CD14-positive monocyte (primary cell): ENCODE data around the gene LRRC49. TPM values are rescaled to one million over a fixed set of nuclear protein-coding genes. Genes with fewer than 3 reads are reported as not detected.
"Not testable (repeated sequence)": the region's sequence is repeated elsewhere in the genome, so short reads cannot be mapped to it uniquely, and the experiment has no call there.

Experiments
- DNase-seq, 3 donors: peaks; one replicate each; pipeline ENCODE4 v3.0.0-alpha.2; 2011 to 2022
- H2AFZ ChIP-seq: 2 replicates; pipeline ENCODE4 v1.6.0; 2012; ENCODE audit warnings: mild to moderate bottlenecking, low read depth, low read length, inconsistent platforms; ENCODE audit not compliant: insufficient read depth, poor library complexity, severe bottlenecking
- H3K27ac ChIP-seq, 2 donors: 1 replicate in 1 of 2; 2 replicates in 1 of 2; pipeline ENCODE4 v1.5.1; 2012 to 2013; ENCODE audit warnings: low read length in 2 of 2, control low read depth in 1 of 2, inconsistent platforms in 1 of 2, low read depth in 1 of 2, mild to moderate bottlenecking in 1 of 2
- H3K27me3 ChIP-seq, 2 donors: one replicate each; pipeline versions ENCODE4 v1.6.0 to v1.6.1; 2011 to 2013; ENCODE audit warnings: low read length in 2 of 2; ENCODE audit not compliant: control insufficient read depth in 2 of 2, insufficient read depth in 2 of 2
- H3K36me3 ChIP-seq, 2 donors: replicated peaks in 1 of 2; 1 replicate in 1 of 2; 2 replicates in 1 of 2; pipeline versions ENCODE4 v1.5.1 to v1.6.1; 2012 to 2013; ENCODE audit warnings: low read length in 2 of 2, control low read depth in 1 of 2, inconsistent platforms in 1 of 2, mild to moderate bottlenecking in 1 of 2; ENCODE audit not compliant: insufficient read depth in 2 of 2, control insufficient read depth in 1 of 2
- H3K4me1 ChIP-seq, 2 donors: 1 replicate in 1 of 2; 2 replicates in 1 of 2; pipeline versions ENCODE4 v1.5.1 to v1.6.1; 2012 to 2013; ENCODE audit warnings: low read length in 2 of 2, control low read depth in 1 of 2, inconsistent platforms in 1 of 2, mild to moderate bottlenecking in 1 of 2, moderate library complexity in 1 of 2; ENCODE audit not compliant: insufficient read depth in 2 of 2, control insufficient read depth in 1 of 2
- H3K4me2 ChIP-seq: replicated peaks from 2 replicates; pipeline ENCODE3; 2012; ENCODE audit warnings: low read length, moderate library complexity, mild to moderate bottlenecking; ENCODE audit not compliant: poor library complexity, severe bottlenecking; ENCODE audit errors: extremely low read depth
- H3K4me3 ChIP-seq, 3 experiments: fragments of 200-600 bp in 1 of 3; sonication (generic) in 1 of 3; replicated peaks in 1 of 3; 1 replicate in 2 of 3; 2 replicates in 1 of 3; pipeline ENCODE4 v1.5.1; 2011 to 2013; ENCODE audit warnings: low read length in 3 of 3, mild to moderate bottlenecking in 3 of 3, control low read depth in 2 of 3, low read depth in 2 of 3, inconsistent platforms in 1 of 3, moderate library complexity in 1 of 3
- H3K79me2 ChIP-seq: 2 replicates; pipeline ENCODE4 v1.6.0; 2012; ENCODE audit warnings: mild to moderate bottlenecking, control low read depth, inconsistent platforms, low read length, moderate library complexity; ENCODE audit not compliant: insufficient read depth
- H3K9ac ChIP-seq: 2 replicates; pipeline ENCODE4 v1.6.0; 2017; ENCODE audit warnings: low read length, mild to moderate bottlenecking; ENCODE audit not compliant: insufficient read depth, poor library complexity, severe bottlenecking
- H3K9me3 ChIP-seq, 2 donors: replicated peaks in 1 of 2; 1 replicate in 1 of 2; 2 replicates in 1 of 2; pipeline versions ENCODE4 v1.5.1 to v1.6.1; 2012 to 2013; ENCODE audit warnings: low read length in 2 of 2, control low read depth in 1 of 2; ENCODE audit not compliant: control insufficient read depth in 1 of 2, insufficient read depth in 1 of 2
- H4K20me1 ChIP-seq: 2 replicates; pipeline ENCODE4 v1.6.0; 2012; ENCODE audit warnings: mild to moderate bottlenecking, low read length, control low read depth, moderate library complexity; ENCODE audit not compliant: insufficient read depth
- H3K27ac Mint-ChIP-seq, 7 donors: one replicate each; pipeline ENCODE4 v1.8.0; 2020; ENCODE audit warnings: mild to moderate bottlenecking in 7 of 7, mixed read lengths in 7 of 7, moderate library complexity in 6 of 7, inconsistent platforms in 2 of 7
- H3K27me3 Mint-ChIP-seq, 3 donors: one replicate each; pipeline ENCODE4 v1.8.0; 2021 to 2022; ENCODE audit warnings: low read depth in 3 of 3, mild to moderate bottlenecking in 3 of 3, mixed read lengths in 3 of 3, moderate library complexity in 3 of 3, inconsistent platforms in 1 of 3
- H3K36me3 Mint-ChIP-seq, 2 donors: one replicate each; pipeline ENCODE4 v1.8.0; 2020; ENCODE audit warnings: mixed read lengths in 2 of 2, inconsistent platforms in 1 of 2, mild to moderate bottlenecking in 1 of 2
- H3K4me1 Mint-ChIP-seq: one replicate; pipeline ENCODE4 v1.8.0; 2020; ENCODE audit warnings: mild to moderate bottlenecking, mixed read lengths
- H3K4me3 Mint-ChIP-seq, 2 donors: one replicate each; pipeline ENCODE4 v1.8.0; 2020; ENCODE audit warnings: mild to moderate bottlenecking in 2 of 2, mixed read lengths in 2 of 2, moderate library complexity in 1 of 2
- H3K9me3 Mint-ChIP-seq, 7 donors: one replicate each; pipeline ENCODE4 v1.8.0; 2020 to 2022; ENCODE audit warnings: mixed read lengths in 7 of 7, mild to moderate bottlenecking in 6 of 7, moderate library complexity in 6 of 7, inconsistent platforms in 2 of 7
- WGBS: methylation state at CpG from one replicate; pipeline ENCODE4 v1.1.5; 2013; ENCODE audit warnings: missing lambda C conversion rate; ENCODE audit not compliant: insufficient coverage; 5-methylcytosine and 5-hydroxymethylcytosine counted together
- intact Hi-C, 2 donors: fragments of 100-400 bp; cut with micrococcal nuclease; formaldehyde crosslinking; loops; one replicate each; pipeline versions ENCODE4 v1.15.0 to v1.15.1; 2023
- polyA plus RNA-seq, 3 donors: library from polyadenylated mRNA; depleted of rRNA in 1 of 3; unstranded in 2 of 3; stranded (reverse) in 1 of 3; fragments of 300-500 nt in 2 of 3; fragments of >200 nt in 1 of 3; fragmentation: Illumina TruSeq in 2 of 3; gene quantifications; 1 replicate in 2 of 3; 2 replicates in 1 of 3; pipeline ENCODE4 v1.2.3, GENCODE V29; 2012 to 2021
- TF ChIP-seq, protein P1 (sequence below): fragments of 200-600 bp; IDR thresholded peaks from one replicate; pipeline ENCODE4 v1.8.0; 2022; ENCODE audit warnings: antibody characterized with exemption, mild to moderate bottlenecking

The LRRC49 gene
- polyA plus RNA-seq, 3 donors: 0.08 to 0.51 (median 0.24) TPM

DNA sequence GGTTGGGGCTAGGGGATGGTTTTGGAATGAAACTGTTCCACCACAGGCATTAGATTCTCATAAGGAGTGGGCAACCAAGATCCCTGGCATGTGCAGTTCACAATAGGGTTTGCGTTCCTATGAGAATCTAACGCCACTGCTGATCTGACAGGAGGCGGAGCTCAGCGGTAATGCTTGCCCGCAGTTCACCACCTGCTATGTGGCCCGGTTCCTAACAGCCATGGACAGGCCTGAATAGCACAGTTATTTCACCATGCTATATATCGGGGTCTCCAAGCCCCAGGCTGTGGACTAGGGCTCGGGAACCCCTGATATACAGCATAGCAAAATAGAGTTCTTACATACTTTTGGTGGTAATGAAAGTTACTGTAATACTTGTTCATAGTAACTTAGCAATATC lies 122.7 kb downstream of the LRRC49 start:
- H3K9me3 ChIP-seq: no peaks in the 10 kb centered on the region
- H3K4me1 ChIP-seq: no peaks in the 10 kb centered on the region
- Mint-ChIP-seq H3K27ac (no peak overlapping the region), H3K9me3 (peaks cover 0 to 4% (median 2%) of the 10 kb centered on the region in 7 donors), H3K36me3 (no peaks in the 10 kb centered on the region), H3K4me1 (no peaks in the 10 kb centered on the region), H3K4me3 (no peak overlapping the region), H3K27me3 (peaks cover 0 to 2% (median 0%) of the 10 kb centered on the region in 3 donors)
- TF ChIP-seq, protein P1, sequence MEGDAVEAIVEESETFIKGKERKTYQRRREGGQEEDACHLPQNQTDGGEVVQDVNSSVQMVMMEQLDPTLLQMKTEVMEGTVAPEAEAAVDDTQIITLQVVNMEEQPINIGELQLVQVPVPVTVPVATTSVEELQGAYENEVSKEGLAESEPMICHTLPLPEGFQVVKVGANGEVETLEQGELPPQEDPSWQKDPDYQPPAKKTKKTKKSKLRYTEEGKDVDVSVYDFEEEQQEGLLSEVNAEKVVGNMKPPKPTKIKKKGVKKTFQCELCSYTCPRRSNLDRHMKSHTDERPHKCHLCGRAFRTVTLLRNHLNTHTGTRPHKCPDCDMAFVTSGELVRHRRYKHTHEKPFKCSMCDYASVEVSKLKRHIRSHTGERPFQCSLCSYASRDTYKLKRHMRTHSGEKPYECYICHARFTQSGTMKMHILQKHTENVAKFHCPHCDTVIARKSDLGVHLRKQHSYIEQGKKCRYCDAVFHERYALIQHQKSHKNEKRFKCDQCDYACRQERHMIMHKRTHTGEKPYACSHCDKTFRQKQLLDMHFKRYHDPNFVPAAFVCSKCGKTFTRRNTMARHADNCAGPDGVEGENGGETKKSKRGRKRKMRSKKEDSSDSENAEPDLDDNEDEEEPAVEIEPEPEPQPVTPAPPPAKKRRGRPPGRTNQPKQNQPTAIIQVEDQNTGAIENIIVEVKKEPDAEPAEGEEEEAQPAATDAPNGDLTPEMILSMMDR: no peak
- H3K4me3 ChIP-seq: no peak overlapping the region
- H3K79me2 ChIP-seq: no peaks in the 10 kb centered on the region
- no peak overlapping the region for H3K4me2 ChIP-seq
- H2AFZ ChIP-seq: no peak overlapping the region
- no peak overlapping the region for H3K27ac ChIP-seq
- H3K9ac ChIP-seq: no peak overlapping the region
- DNase-seq: no peak
- intact Hi-C loops: no loop called here
- no peaks in the 10 kb centered on the region for H4K20me1 ChIP-seq
- no peaks in the 10 kb centered on the region for H3K36me3 ChIP-seq
- H3K27me3 ChIP-seq: no peaks in the 10 kb centered on the region
- 98% methylated on average over 6 of the region's 8 CpGs for WGBS

DNA sequence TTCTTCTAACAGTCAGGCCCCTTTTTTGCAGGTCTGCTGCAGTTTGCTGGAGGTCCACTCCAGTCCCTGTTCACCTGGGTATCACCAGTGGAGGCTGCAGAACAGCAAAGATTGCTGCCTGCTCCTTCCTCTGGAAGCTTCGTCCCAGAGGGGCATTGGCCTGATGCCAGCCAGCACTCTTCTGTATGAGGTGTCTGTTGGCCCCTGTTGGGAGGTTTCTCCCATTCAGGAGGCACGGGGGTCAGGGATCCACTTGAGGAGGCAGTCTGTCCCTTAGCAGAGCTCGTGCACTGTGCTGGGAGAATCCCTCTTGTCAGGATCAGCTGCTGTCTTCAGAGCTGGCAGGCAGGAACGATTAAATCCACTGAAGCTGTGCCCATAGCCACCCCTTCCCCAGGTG lies 138.6 kb downstream of the LRRC49 start:
- H3K4me2 ChIP-seq, H3K4me3 Mint-ChIP-seq, H3K79me2 ChIP-seq, H3K4me1 ChIP-seq, H3K27ac Mint-ChIP-seq, H4K20me1 ChIP-seq, H2AFZ ChIP-seq, H3K4me1 Mint-ChIP-seq, H3K27me3 ChIP-seq, H3K36me3 Mint-ChIP-seq, H3K27ac ChIP-seq, DNase-seq, H3K36me3 ChIP-seq, intact Hi-C loops, H3K4me3 ChIP-seq, H3K9ac ChIP-seq, H3K27me3 Mint-ChIP-seq: not testable (repeated sequence)
- 87% methylated on average over 3 of the region's 4 CpGs for WGBS
- peaks cover 7 to 34% (median 22%) of the 10 kb centered on the region in 7 donors for H3K9me3 Mint-ChIP-seq
- H3K9me3 ChIP-seq: peaks cover 0 to 12% of the 10 kb centered on the region in 2 donors

DNA sequence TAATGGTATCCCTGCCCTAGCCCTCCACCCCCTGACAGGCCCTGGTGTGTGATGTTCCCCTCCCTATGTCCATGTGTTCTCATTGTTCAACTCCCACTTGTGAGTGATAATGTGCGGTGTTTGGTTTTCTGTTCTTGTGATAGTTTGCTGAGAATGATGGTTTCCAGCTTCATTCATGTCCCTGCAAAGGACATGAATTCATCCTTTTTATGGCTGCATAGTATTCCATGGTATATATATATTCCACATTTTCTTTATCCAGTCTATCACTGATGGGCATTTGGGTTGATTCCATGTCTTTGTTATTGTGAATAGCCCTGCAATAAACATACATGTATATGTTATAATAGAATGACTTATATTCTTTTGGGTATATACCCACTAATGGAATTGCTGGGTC lies 142.9 kb downstream of the LRRC49 start:
- H3K79me2 ChIP-seq, H3K4me3 Mint-ChIP-seq, H3K4me3 ChIP-seq, H3K27ac ChIP-seq, intact Hi-C loops, H3K4me2 ChIP-seq, H3K9ac ChIP-seq, H4K20me1 ChIP-seq, H3K4me1 ChIP-seq, H3K27me3 Mint-ChIP-seq, H3K36me3 Mint-ChIP-seq, H3K27ac Mint-ChIP-seq, H3K27me3 ChIP-seq, DNase-seq, H2AFZ ChIP-seq, H3K36me3 ChIP-seq, H3K4me1 Mint-ChIP-seq: not testable (repeated sequence)
- H3K9me3 ChIP-seq: peaks cover 0 to 12% of the 10 kb centered on the region in 2 donors
- H3K9me3 Mint-ChIP-seq: peaks cover 3 to 18% (median 14%) of the 10 kb centered on the region in 7 donors
- WGBS: no CpG with 5 or more reads among the region's 1 CpG
